CD1c-positive myeloid dendritic cell (primary cell): ENCODE results near the gene SAMD8.
"Not testable (repeated sequence)": the region's sequence is repeated elsewhere in the genome, so short reads cannot be mapped to it uniquely, and the experiment has no call there.

ENCODE experiments used
- DNase-seq: peaks from one replicate; pipeline ENCODE4 v3.0.0-alpha.2; 2016; ENCODE audit errors: extremely low spot score

The SAMD8 gene

DNA sequence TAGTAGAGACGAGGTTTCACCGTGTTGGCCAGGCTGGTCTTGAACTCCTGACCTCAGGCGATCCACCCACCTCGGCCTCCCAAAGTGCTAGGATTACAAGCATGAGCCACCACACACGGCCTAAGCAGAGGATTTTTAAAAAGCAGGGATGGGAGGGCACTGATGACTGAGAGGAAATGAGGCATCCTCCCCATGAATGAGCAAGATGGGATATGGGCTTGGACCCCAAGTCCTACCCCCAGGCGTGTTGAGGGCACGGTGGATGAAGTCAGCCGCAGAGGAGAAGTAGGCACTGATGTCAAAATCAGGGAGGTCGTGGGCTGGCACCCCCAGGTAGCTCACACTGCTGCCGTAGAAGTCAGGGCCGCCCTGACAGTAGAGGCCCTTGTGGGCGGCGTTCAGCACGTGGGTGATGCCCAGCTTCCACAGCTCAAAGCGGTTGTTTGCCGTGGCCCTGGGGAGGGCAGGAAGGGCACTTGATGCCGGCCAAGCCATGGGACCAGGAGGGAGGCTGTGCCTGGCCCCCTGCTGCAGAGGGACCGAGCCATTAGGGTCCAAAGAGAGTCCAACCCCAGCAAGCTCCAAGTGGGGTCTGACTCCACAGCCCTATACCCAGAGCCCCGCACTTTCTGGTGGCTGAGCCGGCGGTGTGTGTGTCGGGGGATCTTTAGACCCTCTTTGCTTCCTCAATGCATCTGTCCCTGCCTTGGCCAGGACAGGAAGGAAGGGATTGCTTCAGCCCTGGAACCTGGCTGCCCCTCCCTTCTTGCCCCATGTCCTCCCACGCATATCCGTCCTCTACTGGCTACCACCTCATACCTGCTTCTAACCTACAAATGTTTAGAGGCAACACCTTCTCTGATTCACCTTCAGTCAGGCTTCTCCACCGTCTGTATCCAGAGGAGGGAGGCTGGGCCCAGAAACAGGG, 3.4 kb upstream of the SAMD8 start:
- DNase-seq: no peak

DNA sequence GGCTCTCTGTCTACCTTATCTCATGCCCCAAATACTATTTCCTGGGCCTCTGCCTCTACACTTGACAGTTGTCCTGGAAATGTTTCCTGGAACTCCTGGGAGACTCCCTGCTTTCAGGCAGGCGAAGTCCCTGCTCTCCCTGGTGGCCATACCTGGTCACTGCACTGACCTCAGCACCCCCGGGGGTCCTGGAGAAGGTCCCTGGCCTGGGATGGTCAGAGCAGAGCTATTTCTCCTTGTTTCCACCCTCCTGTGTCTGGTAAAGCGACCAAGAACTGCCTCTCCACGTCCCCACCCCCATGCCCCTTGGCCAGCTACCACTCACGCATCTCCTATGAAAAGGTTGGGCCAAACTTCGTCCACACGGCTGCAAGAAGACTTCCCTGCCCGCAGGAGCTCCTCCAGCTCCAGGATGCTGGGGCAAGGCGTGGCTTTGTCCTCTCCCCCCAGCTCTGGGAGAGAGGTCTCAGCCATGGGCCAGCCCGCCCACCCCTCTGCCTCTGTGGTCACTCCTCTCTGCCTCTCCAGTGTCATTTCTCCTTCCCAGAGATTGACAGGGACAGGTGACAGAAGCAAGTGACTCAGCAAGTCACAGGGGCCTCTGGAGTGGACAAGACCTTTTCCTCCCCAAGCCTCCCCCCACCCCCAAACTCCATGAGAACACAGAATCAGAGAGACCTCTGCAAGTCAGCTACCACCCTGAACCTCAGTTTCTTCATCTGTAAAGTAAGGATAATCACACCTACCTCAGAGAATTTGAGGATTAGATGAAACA, 2.6 kb upstream of the SAMD8 start:
- peak; percentile 22 for DNase-seq

DNA sequence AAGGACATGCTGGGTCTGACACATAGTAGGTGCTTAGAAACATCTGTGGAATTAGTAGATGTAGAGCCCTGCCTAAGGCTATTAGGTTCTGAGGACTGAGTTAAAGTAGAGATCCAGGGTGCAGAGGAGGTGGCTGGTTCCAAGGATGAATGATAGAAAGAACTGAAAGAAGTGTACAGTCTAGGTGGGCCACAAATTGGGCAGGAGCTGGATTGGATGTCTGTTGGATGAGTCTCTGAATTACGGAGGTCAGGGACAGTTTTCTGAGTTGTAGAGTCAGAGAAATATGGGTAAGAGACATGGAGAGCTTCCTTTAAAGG, 2.0 kb upstream of the SAMD8 start:
- no peak for DNase-seq

DNA sequence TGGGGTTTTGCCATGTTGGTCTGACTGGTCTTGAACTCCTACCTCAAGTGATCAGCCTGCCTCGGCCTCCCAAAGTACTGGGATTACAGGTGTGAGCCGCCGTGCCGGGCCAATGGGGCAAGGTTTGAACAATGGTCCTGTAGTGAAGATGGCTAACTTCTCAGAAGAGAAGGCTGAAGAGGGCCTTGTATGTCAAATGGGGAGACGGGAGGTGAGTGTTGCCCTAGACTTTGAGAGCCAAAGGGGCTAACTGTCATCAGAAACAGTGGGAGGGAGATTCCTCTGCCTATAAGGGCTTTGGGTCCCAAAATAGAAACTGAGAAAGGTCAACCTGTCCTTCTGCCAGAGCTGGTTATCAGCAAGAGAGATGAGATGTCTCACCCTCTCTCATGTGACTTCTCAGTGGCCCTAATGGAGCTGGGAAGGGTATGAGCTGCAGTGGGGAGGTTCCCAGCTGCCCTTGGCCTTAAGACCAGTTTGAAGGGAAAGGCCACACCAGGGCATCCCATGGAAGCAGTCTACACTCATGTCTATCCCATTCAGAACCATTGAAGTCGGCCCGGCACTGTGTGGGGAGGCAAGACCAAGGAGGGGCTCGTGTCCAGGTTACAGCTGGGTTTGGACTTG, 1.3 kb upstream of the SAMD8 start:
- DNase-seq: no peak

DNA sequence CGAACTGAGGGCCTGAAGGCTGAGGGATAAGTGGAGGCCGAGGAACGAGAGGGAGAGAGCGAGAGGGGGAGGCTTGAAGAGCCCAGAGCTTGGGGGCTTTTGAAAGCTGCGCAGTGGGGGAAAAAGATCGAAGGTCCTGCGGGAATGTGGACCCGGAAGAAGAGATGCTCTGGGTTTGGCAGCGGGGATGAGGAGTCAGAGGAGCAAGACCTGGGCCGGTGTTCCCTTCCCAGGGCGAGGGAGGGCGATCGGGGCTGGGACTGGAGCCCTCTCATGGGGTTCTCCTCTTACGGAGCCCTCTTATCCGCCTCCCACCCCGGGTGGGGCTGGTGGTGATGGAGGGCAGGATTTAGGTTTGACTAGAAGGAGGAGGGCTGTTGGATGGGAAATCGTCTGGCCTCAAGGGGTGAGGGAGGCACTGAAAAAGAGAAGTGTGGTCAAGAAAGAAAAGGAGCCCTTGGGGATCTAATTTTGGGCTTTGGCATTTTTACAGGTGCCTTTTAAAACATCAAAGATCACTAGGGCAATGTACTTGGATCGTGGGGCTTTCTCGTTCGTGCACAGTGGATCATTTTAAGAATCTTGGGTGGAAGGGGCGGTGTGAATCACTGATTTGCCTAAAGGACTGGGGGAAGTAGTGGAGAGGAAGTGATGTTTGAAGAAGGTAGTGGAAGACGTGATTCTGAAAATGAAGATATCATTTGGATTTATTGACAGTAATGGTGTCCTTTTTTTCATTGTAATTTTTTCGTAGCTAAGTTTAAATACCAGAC, 637 bp downstream of the SAMD8 start:
- DNase-seq: peak; percentile 71

DNA sequence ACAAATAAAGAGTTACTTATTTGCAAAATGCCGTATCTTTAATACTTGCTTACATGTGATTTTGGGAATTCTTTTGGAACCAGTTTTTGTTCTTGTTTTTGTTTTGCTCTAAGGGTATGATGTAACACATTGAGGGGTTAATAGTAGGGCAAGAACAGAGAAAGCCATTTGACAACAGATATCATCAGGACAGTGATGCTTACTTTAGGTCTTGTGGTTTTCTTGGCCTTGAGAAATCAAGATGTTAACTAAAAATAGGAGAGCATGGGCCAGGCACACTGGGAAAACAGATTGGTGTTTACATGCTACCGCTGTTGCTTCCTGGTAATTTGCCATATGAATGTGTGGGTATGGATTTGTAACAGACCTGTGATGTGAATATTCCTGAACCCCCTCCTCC, 3.7 kb downstream of the SAMD8 start:
- peak; percentile 18 for DNase-seq

DNA sequence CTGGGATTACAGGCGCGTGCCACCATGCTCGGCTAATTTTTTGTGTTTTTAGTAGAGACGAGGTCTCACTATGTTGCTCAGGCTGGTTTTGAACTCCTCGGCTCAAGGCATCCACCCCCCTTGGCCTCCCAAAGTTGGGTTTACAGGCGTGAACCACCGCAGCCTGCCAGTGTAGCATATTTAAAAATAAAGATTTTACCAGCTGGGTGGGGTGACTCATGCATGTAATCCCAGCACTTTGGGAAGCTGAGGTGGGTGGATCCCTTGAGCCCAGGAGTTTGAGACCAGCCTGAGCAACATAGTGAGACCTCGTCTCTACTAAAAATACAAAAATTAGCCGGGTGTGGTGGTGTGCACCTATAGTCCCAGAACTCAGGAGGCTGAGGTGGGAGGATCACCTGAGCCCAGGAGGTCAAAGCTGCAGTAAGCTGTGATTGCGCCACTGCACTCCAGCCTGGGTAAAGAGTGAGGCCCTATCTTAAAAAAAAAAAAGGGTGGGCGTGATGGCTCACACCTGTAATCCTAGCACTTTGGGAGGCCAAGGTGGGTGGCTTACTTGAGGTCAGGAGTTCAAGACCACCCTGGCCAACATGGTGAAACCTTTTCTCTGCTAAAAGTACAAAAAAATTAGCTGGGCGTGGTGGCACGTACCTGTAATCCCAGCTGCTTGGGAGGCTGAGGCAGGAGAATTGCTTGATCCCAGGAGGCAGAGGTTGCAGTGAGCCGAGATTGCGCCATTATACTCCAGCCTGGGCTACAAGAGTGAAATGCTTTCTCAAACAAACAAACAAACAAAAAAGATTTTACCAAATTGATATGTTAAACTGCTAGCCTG, 5.7 kb downstream of the SAMD8 start:
- not testable (repeated sequence) for DNase-seq

DNA sequence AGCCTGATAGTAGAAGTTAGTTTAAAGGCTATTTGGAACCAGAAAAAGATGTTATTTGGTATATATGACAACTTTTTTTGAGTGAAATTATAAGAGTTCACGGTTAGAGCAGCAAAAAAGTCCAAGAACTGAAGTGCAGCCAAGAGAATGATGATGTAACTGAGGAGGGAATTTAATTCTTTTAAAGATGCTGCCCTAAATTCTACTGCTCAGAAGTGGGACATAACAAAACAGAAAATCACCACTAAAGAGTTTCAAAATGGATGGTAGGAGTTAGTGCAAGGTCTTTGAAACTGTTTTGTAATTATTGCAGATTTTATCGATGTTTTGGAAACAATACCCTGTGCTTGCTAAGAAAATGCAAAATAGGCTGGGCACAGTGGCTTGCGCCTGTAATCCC, 6.5 kb downstream of the SAMD8 start:
- DNase-seq: no peak

DNA sequence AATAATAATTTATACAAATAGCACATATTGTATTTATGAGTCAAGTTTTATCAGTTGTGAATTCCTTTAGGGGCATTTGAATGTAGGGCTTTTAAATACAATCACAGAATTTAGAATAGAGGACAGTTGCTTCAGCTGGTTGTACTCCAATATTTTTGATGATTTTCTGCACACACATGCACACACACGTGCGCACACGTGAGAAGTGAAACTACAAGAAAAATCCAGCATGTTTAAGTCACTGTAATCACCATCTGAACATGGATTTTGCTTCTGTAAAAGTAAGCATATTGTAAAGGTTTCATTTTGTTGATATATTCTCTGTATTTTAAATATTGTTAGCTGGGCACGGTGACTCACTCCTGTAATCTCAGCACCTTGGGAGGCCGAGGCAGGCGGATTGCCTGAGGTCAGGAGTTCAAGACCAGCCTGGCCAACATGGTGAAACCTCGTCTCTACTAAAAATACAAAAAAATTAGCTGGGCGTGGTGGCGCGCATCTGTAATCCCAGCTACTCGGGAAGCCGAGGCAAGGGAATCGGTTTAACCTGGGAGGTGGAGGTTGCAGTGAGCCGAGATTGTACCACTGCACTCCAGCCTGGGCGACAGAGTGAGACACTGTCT, 8.1 kb downstream of the SAMD8 start:
- not testable (repeated sequence) for DNase-seq

DNA sequence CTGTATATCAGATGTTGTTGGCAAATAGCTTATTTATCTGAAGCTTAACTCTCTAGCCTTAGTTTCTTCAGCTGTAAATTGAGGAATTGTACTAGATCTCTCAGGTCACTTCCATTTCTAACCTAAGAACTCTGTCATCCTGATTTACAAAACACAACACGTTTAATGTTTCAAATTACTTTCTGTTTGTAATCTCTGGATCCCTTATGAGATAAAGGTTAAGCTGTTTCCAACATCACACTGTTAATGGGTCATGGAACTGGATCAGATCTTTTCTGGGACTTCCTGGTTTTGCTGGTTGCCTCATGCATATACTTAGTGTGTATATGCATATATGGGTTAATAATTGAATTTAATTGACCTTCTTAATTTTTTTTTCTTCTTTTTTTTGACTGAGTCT, 9.9 kb downstream of the SAMD8 start:
- DNase-seq: no peak

DNA sequence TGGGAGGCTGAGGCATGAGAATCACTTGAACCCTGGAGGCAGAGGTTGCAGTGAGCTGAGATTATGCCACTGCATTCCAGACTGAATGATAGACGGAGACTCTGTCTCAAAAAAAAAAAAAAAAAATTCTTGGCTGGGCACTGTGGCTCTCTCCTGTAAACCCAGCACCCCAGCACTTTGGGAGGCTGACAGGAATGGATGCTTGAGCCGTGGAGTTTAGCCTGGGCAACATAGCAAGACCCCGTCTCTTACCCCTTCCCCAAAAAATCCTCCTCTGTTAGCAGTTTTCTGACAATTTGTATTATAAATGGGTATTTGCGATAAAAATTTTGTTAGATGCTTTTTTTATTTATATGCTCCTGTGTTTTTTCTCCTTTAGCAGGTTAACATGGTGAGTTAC, 11.0 kb downstream of the SAMD8 start:
- DNase-seq: no peak

DNA sequence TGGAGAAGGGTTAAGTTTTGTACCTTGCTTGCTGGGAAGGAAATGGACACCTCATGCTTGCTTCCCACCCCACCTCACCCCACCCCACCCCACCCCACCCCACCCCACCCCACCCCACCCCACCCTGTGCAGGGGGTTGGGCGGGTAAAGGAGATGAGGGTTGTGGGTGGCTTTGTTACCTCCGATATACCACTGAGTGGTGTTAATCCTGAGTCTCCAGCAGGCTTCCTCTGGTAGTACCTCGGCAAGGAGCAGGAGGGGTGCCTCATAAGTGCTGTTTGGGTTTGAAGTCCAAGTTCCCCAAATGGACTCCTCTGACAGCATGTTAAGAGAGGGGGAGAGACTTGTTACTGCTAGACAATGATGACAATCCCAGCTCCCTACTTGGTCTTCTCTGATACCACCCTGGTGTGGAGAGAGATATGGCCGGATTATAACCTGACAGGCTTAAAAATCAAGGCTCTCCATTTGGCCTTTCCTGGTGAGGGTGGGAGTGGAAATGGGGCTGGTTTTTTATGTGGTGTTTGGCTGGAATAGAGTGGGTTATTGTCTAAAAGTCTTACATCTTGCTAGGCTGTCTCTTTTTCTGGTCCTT, 11.7 kb downstream of the SAMD8 start:
- no peak for DNase-seq

DNA sequence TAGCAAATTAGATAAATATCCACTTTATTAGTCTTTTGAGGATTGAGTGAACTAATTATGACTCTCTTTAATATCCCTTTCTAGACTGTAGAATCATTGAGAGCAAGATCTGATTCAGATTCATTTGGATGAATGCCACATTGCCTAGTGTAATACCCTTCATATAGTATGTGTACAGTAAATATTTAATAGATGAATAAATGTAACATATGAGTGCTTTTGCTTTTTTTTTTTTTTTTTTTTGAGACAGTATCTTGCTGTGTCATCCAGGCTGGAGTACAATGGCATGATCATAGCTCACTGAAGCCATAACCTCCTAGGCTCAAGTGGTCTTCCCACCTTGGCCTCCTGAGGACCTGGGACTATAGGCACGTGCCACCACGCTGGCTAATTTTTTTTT, 14.8 kb downstream of the SAMD8 start:
- DNase-seq: no peak

DNA sequence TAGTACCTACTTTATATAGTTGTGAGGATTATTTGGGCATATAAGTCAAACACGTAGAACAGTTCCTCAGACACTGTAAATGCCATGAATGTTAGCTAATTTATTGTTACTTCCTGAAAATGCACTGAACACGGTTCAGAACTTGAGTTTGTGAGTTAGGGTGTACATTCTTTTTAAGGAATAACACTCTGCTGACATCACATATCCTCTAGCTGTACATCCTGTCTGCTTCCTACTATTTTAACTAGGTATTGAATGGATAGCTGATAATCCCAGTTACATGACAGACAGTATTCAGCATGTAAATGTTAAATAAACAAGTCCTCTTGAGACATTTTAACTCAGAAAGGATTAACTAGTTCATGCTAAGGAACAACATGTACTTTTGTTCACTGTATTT, 16.0 kb downstream of the SAMD8 start:
- peak; percentile 57 for DNase-seq

DNA sequence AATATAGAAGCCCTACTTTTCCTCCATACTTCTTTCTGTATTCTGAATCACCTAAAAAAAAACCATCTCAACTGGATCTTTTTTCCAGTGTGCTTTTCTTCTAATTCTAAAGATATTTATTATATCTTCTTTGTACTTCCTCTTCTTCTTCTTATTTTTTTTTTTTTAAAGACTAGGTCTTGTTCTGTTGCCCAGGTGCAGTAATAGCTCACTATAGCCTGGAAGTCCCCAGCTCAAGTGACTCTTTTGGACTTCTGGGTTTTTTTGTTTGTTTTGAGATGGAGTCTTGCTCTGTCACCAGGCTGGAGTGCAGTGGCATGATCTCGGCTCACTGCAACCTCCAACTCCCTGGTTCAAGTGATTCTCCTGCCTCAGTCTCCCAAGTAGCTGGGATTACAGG, 17.5 kb downstream of the SAMD8 start:
- not testable (repeated sequence) for DNase-seq

DNA sequence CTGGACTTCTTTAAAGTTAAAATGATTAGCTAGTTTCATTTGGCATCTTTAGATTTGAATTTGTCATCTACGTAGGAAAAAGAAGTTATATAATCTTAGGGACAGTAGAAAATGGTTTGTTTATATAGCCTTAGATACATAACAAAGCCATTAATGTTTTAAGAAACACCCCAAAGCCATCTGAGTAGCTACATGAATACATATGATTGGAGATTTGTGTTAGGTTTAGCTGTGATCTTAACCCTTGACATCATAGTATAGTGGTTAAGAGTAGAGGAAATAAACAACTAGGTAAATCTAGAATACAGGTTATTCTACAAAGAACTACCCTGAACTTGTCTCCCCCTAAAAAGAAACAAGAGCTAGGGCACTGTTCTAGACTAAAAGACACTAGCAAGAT, 18.1 kb downstream of the SAMD8 start:
- DNase-seq: no peak

DNA sequence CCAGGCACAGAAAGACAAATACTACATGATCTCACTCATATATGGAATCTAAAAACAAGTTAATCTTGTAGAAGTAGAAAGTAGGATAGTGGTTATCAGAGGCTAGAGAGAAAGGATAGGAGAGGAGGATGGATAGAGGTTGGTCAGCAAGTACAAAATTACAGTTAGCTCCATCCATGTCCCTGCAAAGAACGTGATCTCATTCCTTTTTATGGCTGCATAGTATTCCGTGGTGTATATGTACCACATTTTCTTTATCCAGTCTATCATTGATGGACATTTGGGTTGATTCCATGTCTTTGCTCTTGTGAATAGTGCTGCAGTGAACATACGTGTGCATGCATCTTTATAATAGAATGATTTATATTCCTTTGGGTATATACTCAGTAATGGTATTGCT, 22.2 kb downstream of the SAMD8 start:
- DNase-seq: not testable (repeated sequence)

DNA sequence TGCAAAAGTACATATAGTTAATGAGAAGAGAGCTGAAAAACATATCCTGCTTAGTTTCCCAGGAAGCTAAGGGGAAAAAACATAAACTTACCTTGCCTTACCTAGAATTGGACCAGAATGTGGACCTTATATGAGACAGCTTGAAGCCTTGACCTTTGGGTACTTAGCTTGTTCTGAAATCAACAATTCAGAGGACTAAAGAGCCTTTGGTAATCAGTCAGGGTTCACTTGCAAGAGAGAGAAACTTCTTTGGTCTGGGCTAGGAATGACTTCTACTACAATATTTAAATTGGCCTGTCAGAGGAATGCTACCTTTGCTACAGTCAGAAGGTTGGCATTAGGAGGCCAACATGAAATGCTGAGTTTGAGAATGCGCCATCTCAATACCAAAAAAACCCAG, 24.9 kb downstream of the SAMD8 start:
- no peak for DNase-seq

DNA sequence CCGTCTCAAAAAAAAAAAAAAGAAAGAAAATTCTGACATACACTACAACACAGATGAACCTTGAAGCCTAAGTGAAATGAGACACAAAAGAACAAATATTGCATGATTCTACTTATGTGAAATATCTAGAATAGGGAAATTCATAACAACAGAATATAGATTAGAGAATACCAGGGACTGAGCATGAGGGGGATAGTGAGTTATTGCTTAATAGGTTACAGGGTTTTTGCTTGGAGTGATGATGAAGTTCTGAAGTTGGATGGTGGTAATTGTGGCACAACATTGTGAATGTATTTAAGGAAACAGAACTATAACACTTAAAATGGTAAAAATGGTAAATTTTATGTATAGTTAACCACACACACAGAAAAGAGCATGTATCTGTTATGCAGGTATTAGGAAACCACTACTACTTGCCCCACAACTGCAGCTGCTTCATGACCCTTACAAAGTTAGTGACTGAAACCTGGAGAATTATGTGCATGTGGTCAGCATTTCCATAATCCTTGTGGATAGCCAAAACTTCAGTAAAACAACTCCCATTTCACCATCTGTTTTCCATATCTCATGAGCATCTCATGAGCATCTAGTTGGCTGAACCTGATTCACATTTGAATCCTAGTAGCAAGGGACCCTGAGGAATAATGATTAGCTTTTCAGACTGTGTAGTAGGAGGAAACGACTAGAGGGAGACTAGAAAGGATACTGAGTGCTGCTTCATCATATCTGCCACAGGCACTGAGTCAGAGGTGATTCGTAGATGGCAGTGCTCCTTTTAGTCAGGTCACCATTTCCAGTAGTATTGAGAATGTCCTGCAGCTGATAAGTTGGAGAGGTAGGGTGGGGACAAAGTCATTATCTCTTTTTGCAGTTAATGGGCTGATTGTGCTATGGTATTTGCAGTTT, 26.3 kb downstream of the SAMD8 start:
- DNase-seq: no peak
